ENCODE results near the gene PRSS8.
A peak's percentile ranks its signal among the peaks of the same experiment; 100 is the strongest.

The PRSS8 gene

DNA sequence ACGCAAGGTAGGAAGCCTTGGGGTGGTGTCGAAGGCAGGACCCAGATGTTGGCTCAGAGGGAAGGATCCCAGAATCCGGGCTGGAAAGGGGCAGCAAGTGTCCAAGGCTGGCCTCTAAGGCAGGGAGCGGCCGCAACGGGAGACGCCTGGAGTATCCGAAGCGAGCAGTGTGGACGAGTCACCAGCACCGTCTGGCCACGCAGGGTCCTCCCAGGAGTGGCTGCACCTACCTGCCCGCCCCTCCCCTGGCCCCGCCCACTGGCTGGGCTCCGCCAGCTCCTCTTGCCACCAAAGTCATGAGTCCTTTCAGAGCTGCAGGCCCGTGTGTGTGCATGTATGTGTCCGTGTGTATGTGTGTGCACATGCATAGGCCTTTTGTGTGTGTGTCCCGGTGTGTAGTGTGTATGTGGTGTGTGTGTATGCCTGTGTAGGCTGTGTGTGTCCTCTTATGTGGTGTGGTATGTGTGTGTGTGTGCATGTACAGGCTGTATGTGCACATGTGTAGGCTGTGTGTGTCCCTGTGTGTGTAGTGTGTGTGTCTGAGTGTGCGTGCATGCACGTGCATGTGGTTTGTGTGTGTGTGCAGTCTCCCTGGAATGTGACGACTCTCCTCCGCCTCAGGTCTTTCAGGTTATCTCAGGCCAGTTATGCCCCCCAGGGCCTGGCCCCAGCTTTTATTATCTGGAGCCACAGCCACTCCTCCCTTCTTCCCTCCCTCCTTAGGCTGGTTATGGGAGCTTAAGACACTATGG, at the start of gene PRSS8:
Gene PRSS8 (minus strand): TSS at position 193 of the 752 bp plus-strand sequence. CDS start 229 bp downstream, outside the sequence.
- DNase-seq (ENCODE audit: extremely low read depth, low read depth): no peak
- TF ChIP-seq, protein P1, sequence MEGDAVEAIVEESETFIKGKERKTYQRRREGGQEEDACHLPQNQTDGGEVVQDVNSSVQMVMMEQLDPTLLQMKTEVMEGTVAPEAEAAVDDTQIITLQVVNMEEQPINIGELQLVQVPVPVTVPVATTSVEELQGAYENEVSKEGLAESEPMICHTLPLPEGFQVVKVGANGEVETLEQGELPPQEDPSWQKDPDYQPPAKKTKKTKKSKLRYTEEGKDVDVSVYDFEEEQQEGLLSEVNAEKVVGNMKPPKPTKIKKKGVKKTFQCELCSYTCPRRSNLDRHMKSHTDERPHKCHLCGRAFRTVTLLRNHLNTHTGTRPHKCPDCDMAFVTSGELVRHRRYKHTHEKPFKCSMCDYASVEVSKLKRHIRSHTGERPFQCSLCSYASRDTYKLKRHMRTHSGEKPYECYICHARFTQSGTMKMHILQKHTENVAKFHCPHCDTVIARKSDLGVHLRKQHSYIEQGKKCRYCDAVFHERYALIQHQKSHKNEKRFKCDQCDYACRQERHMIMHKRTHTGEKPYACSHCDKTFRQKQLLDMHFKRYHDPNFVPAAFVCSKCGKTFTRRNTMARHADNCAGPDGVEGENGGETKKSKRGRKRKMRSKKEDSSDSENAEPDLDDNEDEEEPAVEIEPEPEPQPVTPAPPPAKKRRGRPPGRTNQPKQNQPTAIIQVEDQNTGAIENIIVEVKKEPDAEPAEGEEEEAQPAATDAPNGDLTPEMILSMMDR (IDR thresholded peaks at IDR 0.05; ENCODE audit: low read depth, low read length): no peak

DNA sequence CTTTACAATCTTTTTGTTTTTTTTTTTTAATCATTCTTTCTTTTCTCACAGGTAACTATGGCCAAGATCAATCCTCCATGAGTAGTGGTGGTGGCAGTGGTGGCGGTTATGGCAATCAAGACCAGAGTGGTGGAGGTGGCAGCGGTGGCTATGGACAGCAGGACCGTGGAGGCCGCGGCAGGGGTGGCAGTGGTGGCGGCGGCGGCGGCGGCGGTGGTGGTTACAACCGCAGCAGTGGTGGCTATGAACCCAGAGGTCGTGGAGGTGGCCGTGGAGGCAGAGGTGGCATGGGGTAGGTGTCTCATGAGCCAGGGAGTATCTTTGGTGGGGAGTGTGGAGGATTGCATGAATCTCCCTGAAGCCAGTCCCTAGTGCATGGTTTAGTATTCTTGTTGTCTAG, 49.4 kb upstream of the PRSS8 start:
- DNase-seq (ENCODE audit: extremely low read depth, low read depth): no peak
- TF ChIP-seq, protein P1 (IDR thresholded peaks at IDR 0.05; ENCODE audit: low read depth, low read length): no peak

DNA sequence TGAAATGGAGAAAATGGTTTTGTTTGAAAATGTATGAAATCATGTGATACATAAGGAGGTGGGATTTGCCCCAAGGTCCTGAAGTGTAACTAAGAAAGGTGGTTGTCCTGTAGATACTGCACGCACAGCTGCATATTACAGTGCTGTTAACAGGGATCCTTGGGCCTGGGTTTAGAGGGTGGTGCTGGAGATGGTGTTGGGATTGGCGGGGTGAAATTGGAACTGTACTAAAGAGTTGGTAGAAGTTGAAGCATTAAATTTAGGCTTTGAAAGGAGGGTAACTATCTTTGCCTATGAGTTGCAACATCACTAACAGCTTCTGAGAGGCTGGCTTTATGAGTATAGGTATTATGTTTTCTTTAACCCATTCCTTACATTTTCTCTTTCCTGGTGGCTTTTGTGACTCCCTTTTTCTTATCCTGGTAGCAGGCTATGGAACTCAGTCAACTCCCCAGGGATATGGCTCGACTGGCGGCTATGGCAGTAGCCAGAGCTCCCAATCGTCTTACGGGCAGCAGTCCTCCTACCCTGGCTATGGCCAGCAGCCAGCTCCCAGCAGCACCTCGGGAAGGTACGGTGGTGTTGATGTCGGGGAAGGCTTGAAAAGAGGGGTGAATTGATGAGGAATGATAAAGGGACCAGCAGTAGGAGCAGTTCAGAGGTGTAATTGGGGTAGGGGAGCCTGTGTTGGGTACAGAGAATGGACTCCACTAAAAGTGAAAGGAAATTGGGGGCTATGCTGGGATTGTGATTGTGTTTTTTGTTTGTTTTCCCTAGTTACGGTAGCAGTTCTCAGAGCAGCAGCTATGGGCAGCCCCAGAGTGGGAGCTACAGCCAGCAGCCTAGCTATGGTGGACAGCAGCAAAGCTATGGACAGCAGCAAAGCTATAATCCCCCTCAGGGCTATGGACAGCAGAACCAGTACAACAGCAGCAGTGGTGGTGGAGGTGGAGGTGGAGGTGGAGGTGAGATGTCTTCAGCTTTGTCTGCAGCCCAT, 48.2 kb upstream of the PRSS8 start:
- TF ChIP-seq, protein P1 (IDR thresholded peaks at IDR 0.05; ENCODE audit: low read depth, low read length): no peak
- DNase-seq (ENCODE audit: extremely low read depth, low read depth): no peak

DNA sequence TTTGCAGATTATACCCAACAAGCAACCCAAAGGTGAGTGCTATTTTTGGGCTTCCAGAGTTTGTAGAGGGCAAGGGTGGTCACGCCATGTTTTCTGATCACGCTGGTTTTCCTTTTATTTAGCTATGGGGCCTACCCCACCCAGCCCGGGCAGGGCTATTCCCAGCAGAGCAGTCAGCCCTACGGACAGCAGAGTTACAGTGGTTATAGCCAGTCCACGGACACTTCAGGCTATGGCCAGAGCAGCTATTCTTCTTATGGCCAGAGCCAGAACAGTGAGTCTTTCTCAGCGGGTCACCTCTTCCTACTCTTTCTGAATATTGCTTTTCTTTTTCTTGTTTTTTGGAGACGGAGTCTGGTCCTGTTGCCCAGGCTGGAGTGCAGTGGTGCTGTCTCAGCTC, 46.9 kb upstream of the PRSS8 start:
- TF ChIP-seq, protein P1 (IDR thresholded peaks at IDR 0.05; ENCODE audit: low read depth, low read length): no peak
- no peak for DNase-seq (ENCODE audit: extremely low read depth, low read depth)

DNA sequence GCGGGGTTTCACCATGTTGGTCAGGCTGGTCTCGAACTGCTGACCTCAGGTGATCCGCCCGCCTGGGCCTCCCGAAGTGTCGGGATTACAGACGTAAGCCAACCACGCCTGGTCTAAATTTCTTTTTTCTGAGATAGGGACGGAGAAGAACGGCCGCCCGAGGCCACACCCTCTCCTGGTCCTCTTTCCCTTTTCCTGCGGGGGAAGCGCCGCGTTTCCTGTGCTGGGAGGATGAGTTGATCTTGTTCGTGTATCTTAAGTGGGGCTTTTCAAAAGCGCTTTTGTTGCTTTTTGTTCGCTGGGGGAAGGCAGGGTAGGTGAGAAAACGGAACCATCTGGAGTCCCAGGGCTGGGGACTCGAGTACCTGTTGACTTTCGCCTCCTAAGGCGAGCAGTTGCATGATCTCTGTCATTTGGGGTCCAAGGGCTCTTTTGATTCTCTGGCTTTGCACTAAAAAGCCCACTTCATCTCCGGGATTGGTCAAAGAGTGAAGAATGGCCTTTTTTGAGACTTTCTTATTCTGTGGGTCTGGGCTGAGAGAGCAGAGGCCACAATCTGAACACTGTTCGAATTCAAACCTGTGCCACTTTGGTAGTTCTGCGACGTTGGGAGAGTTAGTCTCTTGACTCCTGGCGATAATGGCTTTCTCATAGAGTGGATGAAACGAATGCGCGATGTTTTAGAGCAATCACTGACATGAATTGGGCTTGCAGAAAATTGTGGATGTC, 45.7 kb upstream of the PRSS8 start:
- no peak for DNase-seq (ENCODE audit: extremely low read depth, low read depth)
- TF ChIP-seq, protein P1 (IDR thresholded peaks at IDR 0.05; ENCODE audit: low read depth, low read length): no peak

DNA sequence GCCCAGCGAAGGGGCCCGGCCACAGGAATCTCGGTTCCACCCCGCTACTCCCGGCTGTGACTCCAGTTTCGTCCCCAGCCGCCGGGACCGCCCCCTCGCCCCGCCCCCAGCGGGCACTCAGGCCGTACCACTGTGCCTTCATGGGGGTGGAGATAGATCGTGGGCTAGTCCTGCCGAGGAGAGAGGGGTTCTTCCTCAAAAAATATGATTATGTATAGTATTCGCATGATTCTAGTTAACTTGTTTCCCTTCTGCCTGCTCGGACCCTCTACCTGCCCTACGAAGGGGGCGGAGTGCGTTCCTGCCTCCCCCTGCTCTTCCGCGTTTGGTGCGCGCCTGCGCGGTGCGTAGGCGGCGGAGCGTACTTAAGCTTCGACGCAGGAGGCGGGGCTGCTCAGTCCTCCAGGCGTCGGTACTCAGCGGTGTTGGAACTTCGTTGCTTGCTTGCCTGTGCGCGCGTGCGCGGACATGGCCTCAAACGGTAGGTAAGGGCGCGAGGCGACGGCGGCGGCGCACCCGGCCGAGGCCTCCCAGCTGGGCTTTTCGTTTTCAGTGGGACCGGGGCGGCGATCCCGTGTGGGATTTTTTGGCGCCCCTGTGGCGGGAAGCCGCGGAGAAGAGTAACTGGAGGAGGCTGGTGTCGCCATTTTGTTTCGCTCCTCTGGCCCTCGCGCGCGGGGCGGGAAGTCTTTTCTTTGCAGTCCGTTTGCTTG, 44.4 kb upstream of the PRSS8 start, which contains the start of gene FUS:
Gene FUS (plus strand): TSS at position 393 of the 713 bp plus-strand sequence. CDS start 76 bp downstream, at position 469.
- DNase-seq (ENCODE audit: extremely low read depth, low read depth): peak; percentile 81
- TF ChIP-seq, protein P1 (IDR thresholded peaks at IDR 0.05; ENCODE audit: low read depth, low read length): no peak

Data from AG09319 (cell line).